ENCODE results near the gene FNIP2. TPM values are rescaled to one million over a fixed set of nuclear protein-coding genes. Genes with fewer than 3 reads are reported as not detected.
A peak's percentile ranks its signal among the peaks of the same experiment; 100 is the strongest.

FNIP2 gene
- total and polyA plus RNA-seq, 9 of the 15 experiments (the other 6 are each of a cell fraction or from before 2014, with no cell fraction given), result 1.7 to 15.5 (median 8.3) TPM

GRCh38 chr4:158809611-158810486 lies 41.0 kb downstream of the FNIP2 start (continued):
- TF ChIP-seq SIX5 (IDR thresholded peaks at IDR 0.05; ENCODE audit: borderline replicate concordance in 1 of 2, insufficient read depth in 1 of 2, low read depth in 1 of 2, low read length in 2 of 2) (no peak), NFATC3 (IDR thresholded peaks at IDR 0.05) (no peak), ZBTB33 (CRISPR knock-in tag; IDR thresholded peaks at IDR 0.05) (no peak), ZNF3 (CRISPR knock-in tag; IDR thresholded peaks at IDR 0.05) (no peak), SP1 (CRISPR knock-in tag; IDR thresholded peaks at IDR 0.05) (no peak), ZNF57 (CRISPR knock-in tag; IDR thresholded peaks at IDR 0.05) (no peak), MXD1 (CRISPR knock-in tag; IDR thresholded peaks at IDR 0.05; ENCODE audit: borderline replicate concordance, poor library complexity, severe bottlenecking) (no peak), KLF13 (tag; IDR thresholded peaks at IDR 0.05; ENCODE audit: borderline replicate concordance, low read depth) (no peak), PCBP2 (IDR thresholded peaks at IDR 0.05; ENCODE audit: low read depth, low read length, poor library complexity, severe bottlenecking) (no peak), ILF3 (IDR thresholded peaks at IDR 0.05; ENCODE audit: borderline replicate concordance) (no peak), ARID1B (IDR thresholded peaks at IDR 0.05) (peak; percentile 77), FOXK2 (conservative IDR thresholded peaks at IDR 0.05 in 1 of 2, IDR thresholded peaks at IDR 0.05 in 1 of 2; ENCODE audit: low read depth in 2 of 2) (no peak), ZNF239 (CRISPR knock-in tag; IDR thresholded peaks at IDR 0.05) (no peak), RFX5 (IDR thresholded peaks at IDR 0.05; ENCODE audit: low read depth, low read length) (no peak), DACH1 (IDR thresholded peaks at IDR 0.05; ENCODE audit: partially characterized antibody) (peak; percentile 55), MTA2 (IDR thresholded peaks at IDR 0.05; ENCODE audit: low read depth) (no peak), TSHZ1 (CRISPR knock-in tag; IDR thresholded peaks at IDR 0.05) (no peak), ZHX1 (conservative IDR thresholded peaks at IDR 0.05; ENCODE audit: low read length) (no peak), BMI1 (IDR thresholded peaks at IDR 0.05; ENCODE audit: low read length) (no peak)

Measured in K562 (cell line).